Measurements from ENCODE around the gene TSPO2.

Gene TSPO2

DNA sequence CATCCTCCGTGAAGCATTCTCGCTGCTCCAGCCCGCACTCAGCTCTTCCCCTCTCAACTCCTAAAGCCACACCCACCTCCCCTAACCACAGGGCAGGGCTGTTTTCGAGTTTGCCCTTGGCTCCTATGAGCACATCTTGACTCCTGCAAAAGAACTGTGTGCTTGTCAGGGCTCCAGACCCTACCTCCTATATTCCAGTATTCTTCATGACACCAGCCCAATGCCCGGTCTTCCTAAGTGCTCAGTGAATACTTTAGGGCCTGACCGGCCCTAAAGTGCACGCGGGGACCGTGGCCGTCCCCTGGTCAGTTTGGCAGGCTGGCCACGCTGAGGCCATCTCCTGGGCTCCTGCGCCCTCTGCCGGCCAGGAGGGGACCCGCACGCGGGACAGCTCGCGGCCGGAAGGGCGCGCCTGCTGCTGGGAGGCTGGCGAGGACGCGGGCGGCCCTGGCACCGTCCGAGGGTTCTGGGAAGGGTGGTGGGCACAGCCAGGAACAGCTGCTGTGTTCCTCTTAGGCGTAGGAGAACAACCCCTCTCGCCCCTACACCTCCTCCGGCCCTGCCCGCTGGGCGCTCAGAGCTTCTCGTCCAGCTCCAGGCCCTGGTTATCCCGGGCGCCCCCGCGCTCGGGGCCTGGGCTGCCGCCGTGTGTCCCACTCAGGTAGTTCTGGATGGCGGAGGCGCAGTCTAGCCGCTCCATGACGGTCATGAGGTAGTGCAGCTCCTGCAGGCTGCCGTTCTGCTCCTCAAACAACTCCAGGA, 14.3 kb upstream of the TSPO2 start:
- peak; percentile 73 for DNase-seq

DNA sequence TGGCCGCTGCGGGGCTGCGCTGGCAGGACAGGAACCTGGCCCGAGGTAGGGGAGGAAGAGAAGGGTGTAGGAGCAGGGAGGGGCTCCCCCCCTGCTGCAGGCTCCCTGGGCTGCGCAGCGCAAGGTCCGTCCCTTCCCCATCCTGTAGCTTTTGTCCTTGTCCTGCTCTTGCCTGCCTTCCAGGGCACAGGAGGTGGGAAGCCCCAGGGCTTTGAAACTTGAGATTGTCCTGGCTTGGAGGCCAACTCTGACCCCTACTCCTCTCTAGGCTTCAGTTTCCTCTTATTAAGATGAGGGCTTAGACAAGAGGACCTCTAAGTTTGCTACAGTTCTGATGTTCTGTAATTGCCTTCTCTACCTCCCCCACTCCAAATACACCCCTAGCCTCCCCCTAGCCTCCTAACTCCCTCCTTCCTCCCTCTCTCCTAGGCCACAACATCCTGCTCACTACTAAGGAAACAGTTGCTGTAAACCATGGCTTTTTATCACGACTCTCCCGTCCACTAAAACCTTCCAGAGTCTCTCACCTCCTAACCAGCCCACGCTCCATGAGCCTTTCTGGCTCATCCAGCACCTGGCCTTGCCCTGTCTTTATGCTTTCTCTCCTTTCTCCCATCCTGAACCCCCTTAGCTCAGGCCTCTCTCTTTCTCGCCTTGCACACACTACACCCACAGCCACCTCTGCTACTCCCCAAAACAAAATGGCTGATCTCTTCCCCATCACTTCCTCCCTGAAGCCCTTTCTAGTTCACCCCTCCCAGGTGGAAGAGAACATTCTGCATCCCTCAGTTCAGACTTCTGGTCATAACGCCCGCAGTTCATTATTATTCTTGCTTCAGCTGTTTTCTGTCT, 13.5 kb upstream of the TSPO2 start:
- DNase-seq = no peak

DNA sequence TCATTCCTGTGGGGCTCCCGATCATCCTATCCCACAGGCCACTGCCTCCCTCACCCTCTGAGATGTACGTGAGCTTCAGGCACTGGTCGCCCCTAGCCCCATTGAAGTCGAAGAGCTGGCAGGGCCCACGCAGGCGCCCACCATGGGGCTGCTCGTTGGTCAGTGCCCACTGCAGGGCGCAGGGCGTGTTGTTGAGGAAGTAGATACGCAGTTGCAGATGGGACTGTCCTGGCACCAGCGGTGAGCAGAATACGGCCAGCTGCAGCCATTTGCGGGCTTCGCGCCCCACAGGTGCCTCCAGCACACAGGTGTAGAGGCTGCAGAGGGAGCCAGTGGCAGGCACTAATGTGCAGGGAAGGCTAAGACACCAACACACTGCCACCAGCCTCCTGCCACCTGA, 9.4 kb upstream of the TSPO2 start:
- no peak for DNase-seq

- no peak for DNase-seq
These were observed 8.5 kb upstream of the TSPO2 start for GRCh38 chr6:41033776-41034175.

- DNase-seq = no peak
These were observed 6.1 kb upstream of the TSPO2 start for GRCh38 chr6:41036186-41036585.

GRCh38 chr6:41036601-41037000, 5.7 kb upstream of the TSPO2 start:
- no peak for DNase-seq

GRCh38 chr6:41037107-41037900, 5.0 kb upstream of the TSPO2 start:
- DNase-seq = no peak

- no peak for DNase-seq
These were observed 4.1 kb upstream of the TSPO2 start for GRCh38 chr6:41038205-41038604.

- DNase-seq = peak; percentile 21
These were observed 2.9 kb upstream of the TSPO2 start, which contains the start of gene UNC5CL for GRCh38 chr6:41039060-41039998. UNC5CL (minus strand) TSS chr6:41039221; CDS start chr6:41035074, 4,147 bp downstream.

DNA sequence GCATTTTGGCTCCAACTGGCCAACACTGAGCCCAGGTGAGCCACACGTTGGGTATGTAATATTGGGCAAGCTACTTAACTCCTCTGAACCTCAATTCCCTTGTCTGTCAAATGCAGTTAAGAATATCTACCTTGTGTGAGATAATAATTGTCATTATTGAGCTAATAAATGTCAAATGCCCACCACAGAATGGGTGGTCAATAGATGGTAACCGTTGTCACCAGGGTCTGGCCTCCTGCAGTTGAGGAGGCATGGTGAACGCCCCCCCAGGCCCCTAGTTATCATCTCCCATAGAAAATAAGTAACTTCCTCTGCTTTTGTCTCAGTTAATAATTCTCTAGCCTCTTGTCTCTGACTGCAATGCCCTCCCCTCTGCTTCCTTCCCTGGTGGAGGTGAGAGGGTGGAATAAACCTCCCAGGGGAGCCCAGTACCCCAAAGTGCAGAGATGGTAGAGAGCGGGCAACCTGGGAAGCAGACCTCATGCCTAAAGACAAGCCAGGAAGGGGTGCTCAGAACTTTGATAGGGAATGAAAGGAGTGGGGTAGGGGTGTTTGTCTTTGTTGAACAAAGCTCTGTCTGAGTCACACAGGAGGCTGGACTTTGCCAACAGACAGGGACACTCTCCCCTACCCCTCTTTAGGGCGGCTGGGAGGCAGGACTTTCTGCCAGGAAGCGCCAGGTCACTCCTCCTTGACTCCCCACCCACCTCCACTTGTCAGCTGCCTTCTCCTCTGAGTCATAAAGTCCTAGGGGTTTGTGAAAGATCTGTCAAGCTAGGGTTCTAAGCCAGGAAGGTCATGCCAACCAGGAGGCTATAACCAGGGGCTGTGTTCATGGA, 1.9 kb upstream of the TSPO2 start:
- DNase-seq = no peak

GRCh38 chr6:41040940-41041536, 1.2 kb upstream of the TSPO2 start:
- no peak for DNase-seq

GRCh38 chr6:41043151-41043550, 884 bp downstream of the TSPO2 start:
- no peak for DNase-seq

GRCh38 chr6:41045664-41046063, 3.4 kb downstream of the TSPO2 start:
- no peak for DNase-seq

- DNase-seq = no peak
These were observed 3.8 kb downstream of the TSPO2 start for GRCh38 chr6:41046084-41046483.

DNA sequence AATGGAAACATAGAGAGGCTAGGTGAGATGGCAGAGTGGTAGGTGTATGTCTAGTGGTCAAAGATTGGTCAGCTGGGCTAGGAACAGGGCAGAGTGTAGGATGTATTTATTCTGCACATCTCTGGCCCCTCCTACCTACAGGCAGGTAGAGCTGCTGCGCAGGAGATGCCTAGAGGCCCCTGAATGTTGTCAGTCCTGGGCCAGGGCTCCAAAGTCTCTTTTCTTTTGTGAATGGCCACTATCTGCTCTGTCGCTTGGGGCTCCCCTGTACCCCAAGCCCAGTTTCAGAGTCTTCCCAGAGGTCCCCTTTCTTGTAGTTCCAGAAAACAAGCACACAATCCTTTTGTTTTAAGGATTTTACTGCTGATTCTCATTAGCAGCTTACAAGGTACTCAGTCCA, 5.0 kb downstream of the TSPO2 start:
- no peak for DNase-seq

DNA sequence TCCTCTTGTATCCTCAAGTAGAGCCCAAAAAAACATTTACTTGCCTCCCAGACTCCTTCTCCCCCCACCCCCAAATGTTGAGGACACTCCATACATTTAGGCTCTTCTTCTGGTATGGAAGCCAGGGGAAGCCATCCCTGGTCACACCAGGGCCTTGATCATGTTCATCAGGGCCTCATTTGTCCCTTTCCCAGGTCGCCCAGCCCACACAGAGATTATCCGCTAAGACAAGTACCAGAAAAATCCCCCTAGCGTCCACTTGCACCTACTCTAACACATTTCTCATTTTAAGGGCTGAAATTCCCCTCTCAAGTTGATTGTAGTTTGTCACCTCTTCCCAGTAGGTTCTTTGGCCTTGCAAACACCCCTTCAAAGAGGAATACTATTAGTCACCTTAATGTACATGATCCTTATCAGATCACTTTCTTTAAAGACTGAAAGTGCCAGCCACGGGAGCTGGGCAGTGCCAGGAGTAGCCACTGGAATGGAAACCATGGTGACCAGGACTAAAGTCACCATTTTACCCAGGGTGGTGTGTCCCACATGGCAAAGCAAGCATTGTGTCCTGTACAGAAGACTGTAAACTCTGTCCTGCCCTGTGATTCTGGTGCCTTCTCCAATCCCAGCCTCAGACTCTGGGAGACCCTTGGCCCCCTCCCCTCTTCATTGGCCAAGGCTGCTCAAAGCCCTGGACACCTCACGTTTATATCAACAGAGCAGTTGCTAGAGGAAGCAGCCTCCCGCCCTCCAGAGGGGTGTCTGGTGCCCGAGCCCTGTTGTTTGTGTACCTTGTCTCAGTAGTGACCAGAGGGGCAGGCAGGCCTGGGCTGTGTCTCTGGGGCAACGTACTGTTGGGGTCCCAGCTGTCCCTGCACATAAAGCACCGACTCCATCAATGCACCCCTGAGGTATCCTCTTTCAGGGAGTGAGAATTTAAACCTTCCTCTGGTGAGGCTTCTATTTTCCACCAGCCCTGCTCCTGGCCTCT, 5.8 kb downstream of the TSPO2 start:
- DNase-seq = no peak

DNA sequence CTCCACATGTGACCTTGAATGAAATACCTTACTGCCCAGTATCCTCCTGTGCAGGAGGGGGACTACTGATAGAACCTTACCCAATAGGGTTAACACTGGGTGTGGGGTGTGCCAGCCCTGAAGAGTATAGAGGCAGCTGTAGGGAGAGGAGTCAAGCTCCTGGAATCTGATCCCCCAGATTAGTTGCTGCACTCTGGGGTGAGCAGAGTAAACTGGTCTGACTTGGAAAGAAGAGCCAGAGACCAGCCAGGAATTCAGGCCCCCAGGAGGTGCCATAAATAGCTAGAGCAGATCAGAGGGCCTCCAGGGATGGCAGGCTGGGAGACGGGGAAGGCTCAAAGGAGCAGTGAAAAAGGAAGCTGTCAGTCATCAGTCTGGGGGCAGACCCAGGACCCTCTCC, 7.3 kb downstream of the TSPO2 start:
- DNase-seq = no peak

DNA sequence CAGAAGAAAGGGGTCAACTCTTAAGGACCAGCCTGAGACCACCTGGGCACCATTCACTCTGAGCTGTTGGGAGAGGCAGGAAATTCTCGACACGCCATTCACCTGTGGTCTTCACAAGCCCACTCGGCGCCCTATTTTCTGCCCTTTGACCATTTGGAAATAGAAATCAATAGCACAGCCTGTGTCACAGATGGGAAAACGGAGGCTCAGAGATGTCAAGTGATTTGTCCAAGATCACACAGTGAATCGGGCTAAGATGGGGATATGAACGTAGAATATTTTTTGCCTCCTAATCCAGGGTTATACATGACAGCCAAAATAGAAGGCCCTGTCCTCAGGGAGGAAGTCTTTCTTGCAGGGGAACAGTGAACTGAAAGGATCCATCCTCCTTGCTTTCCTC, 7.7 kb downstream of the TSPO2 start:
- no peak for DNase-seq

DNA sequence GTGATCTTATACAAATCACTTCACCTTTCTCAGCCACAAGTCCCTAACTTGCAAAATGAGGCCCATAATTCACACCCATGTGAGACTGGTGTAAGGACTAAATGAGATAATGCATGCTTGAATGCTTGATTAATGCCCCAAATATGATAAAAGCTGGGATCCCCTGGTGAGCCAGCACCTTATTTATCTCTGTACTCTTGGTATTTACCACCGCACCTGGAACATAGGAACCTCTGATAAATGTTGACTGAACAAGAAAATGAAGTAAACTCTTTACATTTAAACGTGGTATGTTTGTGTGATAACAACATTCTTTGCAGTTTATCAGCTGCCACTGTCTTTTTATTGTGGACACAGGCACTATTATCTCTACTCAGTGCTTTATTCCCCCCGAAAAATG, 8.3 kb downstream of the TSPO2 start:
- no peak for DNase-seq

DNA sequence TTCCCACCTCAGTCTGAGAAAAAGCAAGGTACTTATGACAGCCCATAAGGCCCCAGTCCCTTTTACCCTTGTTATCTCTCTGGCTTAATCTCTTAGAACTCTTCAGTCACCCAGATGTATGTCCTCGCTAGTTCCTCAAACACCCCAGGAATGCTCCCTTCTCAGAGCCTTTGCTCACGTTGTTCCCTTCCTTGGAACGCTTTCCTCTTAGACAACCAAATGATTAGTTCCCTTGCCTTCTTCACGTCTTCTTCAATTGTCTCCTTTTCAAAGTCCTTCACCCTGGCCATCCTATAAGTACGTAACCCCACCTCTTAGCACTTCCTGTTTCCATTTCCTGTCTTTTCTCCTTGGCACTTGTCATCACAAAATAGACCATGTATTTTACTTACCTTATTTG, 9.6 kb downstream of the TSPO2 start:
- no peak for DNase-seq

Data from NCI-H526 treated with DMSO at 0.1 percent for 48 hours (cell line).